ENCODE results near the gene VSTM1.
"Not testable (repeated sequence)": the region's sequence is repeated elsewhere in the genome, so short reads cannot be mapped to it uniquely, and the experiment has no call there.

- TF ChIP-seq CTCF (conservative IDR thresholded peaks at IDR 0.05); EZH2 (IDR thresholded peaks at IDR 0.05; ENCODE audit: low read depth): not testable (repeated sequence)
These were observed 32.3 kb upstream of the VSTM1 start for GRCh38 chr19:54095859-54096616.
